Body of pancreas (tissue), 4 donors: ENCODE results near the gene VGLL3. TPM values are rescaled to one million over a fixed set of nuclear protein-coding genes. Genes with fewer than 3 reads are reported as not detected.

Source experiments
- ATAC-seq: fragments of 150-250 bp; one replicate; pipeline ENCODE4 v1.9.1; 2016
- DNase-seq, 4 donors: peaks; one replicate each; pipeline ENCODE4 v3.0.0-alpha.2; 2019
- H3K27ac ChIP-seq, 4 donors: fragments of 200-600 bp; sonication (generic); 1 replicate in 3 of 4; 2 replicates in 1 of 4; pipeline versions ENCODE4 v1.5.1 to v1.6.1; 2016 to 2019; ENCODE audit warnings: mild to moderate bottlenecking in 1 of 4, mixed read lengths in 1 of 4, moderate library complexity in 1 of 4
- H3K27me3 ChIP-seq, 2 donors: fragments of 200-600 bp; sonication (generic); one replicate each; pipeline ENCODE4 v1.6.0; 2016; ENCODE audit warnings: mild to moderate bottlenecking in 1 of 2
- H3K36me3 ChIP-seq, 2 donors: fragments of 200-600 bp; sonication (generic); replicated peaks in 1 of 2; 2 replicates each; pipeline ENCODE4 v1.5.1; 2016; ENCODE audit warnings: low read depth in 2 of 2; ENCODE audit not compliant: insufficient read depth in 1 of 2
- H3K4me1 ChIP-seq: fragments of 200-600 bp; sonication (generic); one replicate; pipeline ENCODE4 v1.6.0; 2016
- H3K4me3 ChIP-seq, 2 donors: fragments of 200-600 bp; sonication (generic); 1 replicate in 1 of 2; 2 replicates in 1 of 2; pipeline ENCODE4 v1.5.1; 2016 to 2019
- H3K9me3 ChIP-seq, 3 donors: fragments of 200-600 bp; sonication (generic); 1 replicate in 2 of 3; 2 replicates in 1 of 3; pipeline ENCODE4 v1.5.1; 2016
- CTCF ChIP-seq, 7 experiments: fragments of 450-650 bp in 4 of 7; fragments of 200-600 bp in 3 of 7; sonication (generic) in 3 of 7; IDR thresholded peaks; one replicate each; pipeline ENCODE4 v1.5.1; 2016 to 2019; ENCODE audit warnings: antibody characterized with exemption in 7 of 7
- POLR2A ChIP-seq, 3 donors: fragments of 450-650 bp; IDR thresholded peaks; one replicate each; pipeline ENCODE4 v1.6.1; 2016; ENCODE audit warnings: antibody characterized with exemption in 3 of 3, mild to moderate bottlenecking in 2 of 3
- WGBS, 2 donors: methylation state at CpG; one replicate each; pipeline ENCODE4 v1.1.5; 2017; 5-methylcytosine and 5-hydroxymethylcytosine counted together
- intact Hi-C: fragments of 100-400 bp; cut with DNase I; formaldehyde crosslinking; loops from one replicate; pipeline ENCODE4 v1.15.1; 2023
- total RNA-seq, 2 donors: library from RNA; depleted of rRNA; stranded (reverse); fragments of >200 nt; gene quantifications; one replicate each; pipeline ENCODE4 v1.1.0, GENCODE V29; 2016

Gene VGLL3
- total RNA-seq, 2 donors from 2014 or later = 10.2 to 16.1 TPM

GRCh38 chr3:86937306-86937791 is 53.6 kb downstream of the VGLL3 start:
- no peak for TF ChIP-seq POLR2A (IDR thresholded peaks at IDR 0.05)
- no peak for TF ChIP-seq CTCF (IDR thresholded peaks at IDR 0.05)
- Histone ChIP-seq H3K9me3 (no peaks in the 10 kb centered on the region), H3K4me1 (peaks cover 4% of the 10 kb centered on the region), H3K36me3 (no peaks in the 10 kb centered on the region), H3K27me3 (no peaks in the 10 kb centered on the region), H3K4me3 (no peak overlapping the region), H3K27ac (no peak overlapping the region)
- DNase-seq = peak in 3 of 4 donors; percentile 12 to 38 (median 21)
- intact Hi-C loops = no loop called here
- 78 to 81% methylated on average over 6 of the region's 6 CpGs for WGBS, 2 donors
- peak; percentile 69 for ATAC-seq

- intact Hi-C loops = no loop called here
- WGBS, 2 donors = 53 to 83% methylated on average over 3 of the region's 3 CpGs
- H3K27ac ChIP-seq = no peak overlapping the region
These were observed 56.1 kb downstream of the VGLL3 start for GRCh38 chr3:86934851-86935250.

GRCh38 chr3:86930831-86931230 is 60.1 kb downstream of the VGLL3 start:
- Histone ChIP-seq H3K4me3 (no peak overlapping the region), H3K4me1 (no peaks in the 10 kb centered on the region), H3K9me3 (no peaks in the 10 kb centered on the region), H3K36me3 (no peaks in the 10 kb centered on the region), H3K27ac (no peak overlapping the region), H3K27me3 (no peaks in the 10 kb centered on the region)
- no peak for ATAC-seq
- intact Hi-C loops = no loop called here
- no peak for DNase-seq
- TF ChIP-seq CTCF (IDR thresholded peaks at IDR 0.05) = no peak
- no peak for TF ChIP-seq POLR2A (IDR thresholded peaks at IDR 0.05)
- WGBS, 2 donors = 48 to 53% methylated on average over 3 of the region's 3 CpGs

More at GRCh38 chr3:86934851-86935250, 56.1 kb downstream of the VGLL3 start:
- no peaks in the 10 kb centered on the region for H3K27me3 ChIP-seq
- DNase-seq (no peak), ATAC-seq (no peak)
- no peaks in the 10 kb centered on the region for H3K36me3 ChIP-seq
- no peak overlapping the region for H3K4me3 ChIP-seq
- no peak for TF ChIP-seq POLR2A (IDR thresholded peaks at IDR 0.05)
- no peak for TF ChIP-seq CTCF (IDR thresholded peaks at IDR 0.05)
- no peaks in the 10 kb centered on the region for H3K9me3 ChIP-seq
- peaks cover 4% of the 10 kb centered on the region for H3K4me1 ChIP-seq

- Histone ChIP-seq H3K36me3 (no peaks in the 10 kb centered on the region), H3K27ac (no peak overlapping the region), H3K4me1 (no peaks in the 10 kb centered on the region), H3K9me3 (no peaks in the 10 kb centered on the region), H3K4me3 (no peak overlapping the region), H3K27me3 (no peaks in the 10 kb centered on the region)
- 24 to 30% methylated on average over 1 of the region's 1 CpG for WGBS, 2 donors
- intact Hi-C loops = no loop called here
- no peak for TF ChIP-seq CTCF (IDR thresholded peaks at IDR 0.05)
- TF ChIP-seq POLR2A (IDR thresholded peaks at IDR 0.05) = no peak
- DNase-seq (no peak), ATAC-seq (no peak)
These were observed 60.8 kb downstream of the VGLL3 start for GRCh38 chr3:86930181-86930580.

GRCh38 chr3:86929046-86929445 is 61.9 kb downstream of the VGLL3 start:
- Histone ChIP-seq H3K4me1 (no peaks in the 10 kb centered on the region), H3K27me3 (no peaks in the 10 kb centered on the region), H3K27ac (no peak overlapping the region), H3K4me3 (no peak overlapping the region), H3K36me3 (no peaks in the 10 kb centered on the region), H3K9me3 (no peaks in the 10 kb centered on the region)
- intact Hi-C loops = no loop called here
- 88 to 90% methylated on average over 7 of the region's 7 CpGs for WGBS, 2 donors
- ATAC-seq = no peak
- no peak for DNase-seq
- TF ChIP-seq POLR2A (IDR thresholded peaks at IDR 0.05) (no peak), CTCF (IDR thresholded peaks at IDR 0.05) (no peak)
